Vagina (tissue), 2 donors: ENCODE data around the gene SLC36A1. TPM values are rescaled to one million over a fixed set of nuclear protein-coding genes. Genes with fewer than 3 reads are reported as not detected.
"Not testable (repeated sequence)": the region's sequence is repeated elsewhere in the genome, so short reads cannot be mapped to it uniquely, and the experiment has no call there.

Source experiments
- DNase-seq, 2 donors: peaks; one replicate each; pipeline ENCODE4 v3.0.0-alpha.2; 2017; ENCODE audit errors: extremely low spot score in 2 of 2
- H3K27ac ChIP-seq: fragments of 200-600 bp; sonication (generic); one replicate; pipeline ENCODE4 v1.5.1; 2019
- H3K27me3 ChIP-seq: fragments of 200-600 bp; sonication (generic); one replicate; pipeline ENCODE4 v1.5.1; 2019
- H3K36me3 ChIP-seq, 2 donors: fragments of 200-600 bp; sonication (generic); one replicate each; pipeline ENCODE4 v1.5.1; 2017 to 2019
- H3K4me1 ChIP-seq: fragments of 200-600 bp; sonication (generic); one replicate; pipeline ENCODE4 v1.5.1; 2019
- H3K4me3 ChIP-seq, 2 donors: fragments of 200-600 bp; sonication (generic); 1 replicate in 1 of 2; 2 replicates in 1 of 2; pipeline ENCODE4 v1.5.1; 2016 to 2019
- H3K9me3 ChIP-seq: fragments of 200-600 bp; sonication (generic); one replicate; pipeline ENCODE4 v1.5.1; 2019
- POLR2A ChIP-seq, 2 donors: fragments of 450-650 bp; IDR thresholded peaks; one replicate each; pipeline ENCODE4 v1.6.1; 2017; ENCODE audit warnings: antibody characterized with exemption in 2 of 2, mild to moderate bottlenecking in 2 of 2, moderate library complexity in 2 of 2
- POLR2AphosphoS5 ChIP-seq, 2 donors: sonication (generic); formaldehyde crosslinking; IDR thresholded peaks; one replicate each; pipeline ENCODE4 v1.9.0; 2017; ENCODE audit warnings: antibody characterized with exemption in 2 of 2, mild to moderate bottlenecking in 2 of 2, low read depth in 1 of 2; ENCODE audit not compliant: insufficient read depth in 1 of 2
- intact Hi-C: fragments of 100-400 bp; cut with DNase I; formaldehyde crosslinking; loops from one replicate; pipeline ENCODE4 v1.15.1; 2023
- total RNA-seq: library from RNA; depleted of rRNA; stranded (reverse); fragments of >200 nt; gene quantifications from one replicate; pipeline ENCODE4 v1.2.3, GENCODE V29; 2016
- TF ChIP-seq, protein P1 (sequence below), 3 experiments: fragments of 450-650 bp in 2 of 3; fragments of 200-600 bp in 1 of 3; sonication (generic) in 1 of 3; IDR thresholded peaks; one replicate each; pipeline ENCODE4 v1.5.1; 2017 to 2019; ENCODE audit warnings: antibody characterized with exemption in 3 of 3, mild to moderate bottlenecking in 2 of 3, moderate library complexity in 2 of 3

Gene SLC36A1
- total RNA-seq, 1 donor from 2014 or later = 10.8 TPM

DNA sequence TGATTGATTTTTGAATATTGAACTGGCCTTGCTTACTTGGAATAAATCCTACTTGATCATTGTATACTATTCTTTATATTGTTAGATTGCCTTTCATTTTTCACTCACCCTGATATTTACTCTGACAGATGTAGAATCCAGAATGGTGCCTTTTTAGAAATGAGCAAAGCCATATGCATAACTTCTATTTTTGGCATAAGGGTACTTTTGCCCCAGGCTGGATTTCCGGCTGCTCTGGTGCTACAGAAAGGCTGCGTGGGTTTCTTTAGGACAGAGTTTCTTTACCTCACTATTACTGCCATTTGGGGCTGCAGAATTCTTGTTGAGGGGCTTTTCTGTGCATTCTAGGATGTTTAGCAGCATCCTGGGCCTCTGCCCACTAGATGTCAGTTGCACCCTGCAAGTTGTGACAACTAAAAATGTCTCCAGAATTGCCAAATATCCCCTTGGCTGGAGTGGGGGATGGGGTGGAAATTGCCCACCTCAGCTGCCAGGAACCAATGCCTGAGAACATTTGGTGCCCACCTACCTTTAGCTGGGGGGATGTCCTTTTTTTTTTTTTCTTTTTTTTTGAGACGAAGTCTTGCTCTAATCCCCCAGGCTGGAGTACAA lies 50.1 kb downstream of the SLC36A1 start:
- TF ChIP-seq POLR2A (IDR thresholded peaks at IDR 0.05) (no peak), POLR2AphosphoS5 (IDR thresholded peaks at IDR 0.05; ENCODE audit: insufficient read depth in 1 of 2, low read depth in 1 of 2) (no peak)
- TF ChIP-seq, protein P1, sequence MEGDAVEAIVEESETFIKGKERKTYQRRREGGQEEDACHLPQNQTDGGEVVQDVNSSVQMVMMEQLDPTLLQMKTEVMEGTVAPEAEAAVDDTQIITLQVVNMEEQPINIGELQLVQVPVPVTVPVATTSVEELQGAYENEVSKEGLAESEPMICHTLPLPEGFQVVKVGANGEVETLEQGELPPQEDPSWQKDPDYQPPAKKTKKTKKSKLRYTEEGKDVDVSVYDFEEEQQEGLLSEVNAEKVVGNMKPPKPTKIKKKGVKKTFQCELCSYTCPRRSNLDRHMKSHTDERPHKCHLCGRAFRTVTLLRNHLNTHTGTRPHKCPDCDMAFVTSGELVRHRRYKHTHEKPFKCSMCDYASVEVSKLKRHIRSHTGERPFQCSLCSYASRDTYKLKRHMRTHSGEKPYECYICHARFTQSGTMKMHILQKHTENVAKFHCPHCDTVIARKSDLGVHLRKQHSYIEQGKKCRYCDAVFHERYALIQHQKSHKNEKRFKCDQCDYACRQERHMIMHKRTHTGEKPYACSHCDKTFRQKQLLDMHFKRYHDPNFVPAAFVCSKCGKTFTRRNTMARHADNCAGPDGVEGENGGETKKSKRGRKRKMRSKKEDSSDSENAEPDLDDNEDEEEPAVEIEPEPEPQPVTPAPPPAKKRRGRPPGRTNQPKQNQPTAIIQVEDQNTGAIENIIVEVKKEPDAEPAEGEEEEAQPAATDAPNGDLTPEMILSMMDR (IDR thresholded peaks at IDR 0.05) = no peak
- no peaks in the 10 kb centered on the region for H3K36me3 ChIP-seq
- no peaks in the 10 kb centered on the region for H3K9me3 ChIP-seq
- no peaks in the 10 kb centered on the region for H3K4me1 ChIP-seq
- DNase-seq = no peak
- no peaks in the 10 kb centered on the region for H3K27me3 ChIP-seq
- H3K27ac ChIP-seq = no peak overlapping the region
- no peak overlapping the region for H3K4me3 ChIP-seq
- intact Hi-C loops = no loop called here

DNA sequence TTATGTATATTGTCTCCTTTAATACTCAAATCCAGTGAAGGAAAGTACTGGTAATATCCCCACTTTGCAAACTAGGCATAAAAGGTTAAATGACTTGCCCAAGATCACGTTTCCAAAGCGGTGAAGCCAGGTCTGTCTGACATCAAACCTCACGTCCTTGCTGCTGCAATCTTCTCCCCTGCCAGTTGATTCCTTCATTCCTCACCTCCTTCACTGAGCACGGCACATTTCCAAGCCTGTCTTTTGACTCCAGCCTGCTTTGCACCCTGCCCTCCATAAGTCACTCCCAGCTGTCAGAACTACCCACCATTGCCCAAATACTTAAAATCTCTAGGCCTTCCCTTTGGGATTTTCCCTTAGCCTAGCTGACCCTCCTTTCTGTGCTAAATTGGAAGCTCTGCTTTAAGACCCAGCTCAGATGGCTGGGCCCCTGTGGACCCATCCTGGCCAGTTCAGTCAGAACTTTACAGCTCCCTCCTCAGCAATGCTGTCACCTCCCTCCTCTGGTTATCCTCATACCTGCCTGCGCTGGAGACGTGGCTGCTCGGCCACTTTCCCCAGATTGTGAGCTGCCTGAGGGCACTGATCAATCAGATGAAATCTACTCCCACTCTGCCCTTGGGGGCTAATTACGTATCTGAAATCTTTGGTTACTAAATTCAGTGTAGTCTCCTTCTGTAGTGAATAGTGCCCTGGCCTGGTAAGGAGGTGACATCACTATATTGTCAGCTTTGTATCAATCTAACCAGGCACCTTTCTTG lies 51.2 kb downstream of the SLC36A1 start:
- TF ChIP-seq POLR2AphosphoS5 (IDR thresholded peaks at IDR 0.05; ENCODE audit: insufficient read depth in 1 of 2, low read depth in 1 of 2) = no peak
- TF ChIP-seq, protein P1 (IDR thresholded peaks at IDR 0.05) = no peak
- DNase-seq = no peak
- Histone ChIP-seq H3K4me1 (no peaks in the 10 kb centered on the region), H3K27me3 (no peaks in the 10 kb centered on the region), H3K36me3 (no peaks in the 10 kb centered on the region), H3K4me3 (no peak overlapping the region), H3K9me3 (no peaks in the 10 kb centered on the region), H3K27ac (no peak overlapping the region)
- intact Hi-C loops = no loop called here

DNA sequence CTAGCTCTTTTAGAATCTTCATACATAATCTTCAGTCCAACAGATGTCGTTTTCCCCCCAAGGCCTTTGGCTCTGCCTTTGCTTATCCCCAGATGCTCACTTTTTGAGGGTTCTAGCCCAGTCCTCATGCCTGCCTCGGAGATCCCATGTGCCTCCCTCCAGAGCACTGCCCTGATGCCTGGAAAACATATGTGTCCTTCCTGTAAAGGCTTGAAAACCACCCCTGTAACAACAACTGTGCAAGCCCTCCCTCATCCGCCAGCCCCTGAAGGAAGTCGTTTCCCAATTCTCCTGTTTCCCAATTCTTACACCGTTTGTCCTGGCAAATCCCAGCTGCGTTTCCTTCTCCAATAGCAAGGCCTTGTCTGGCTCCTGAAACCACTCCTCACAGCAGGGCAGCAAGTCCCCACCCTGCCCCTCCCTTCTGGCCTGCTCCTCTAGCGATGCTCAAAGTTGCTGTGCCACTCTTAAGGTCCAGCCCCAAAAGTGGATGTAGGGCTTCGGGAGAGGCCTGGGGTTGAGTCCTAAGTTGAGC lies 52.2 kb downstream of the SLC36A1 start:
- DNase-seq = no peak
- Histone ChIP-seq H3K27ac (no peak overlapping the region), H3K36me3 (no peaks in the 10 kb centered on the region), H3K4me1 (no peaks in the 10 kb centered on the region), H3K9me3 (no peaks in the 10 kb centered on the region), H3K27me3 (no peaks in the 10 kb centered on the region), H3K4me3 (no peak overlapping the region)
- intact Hi-C loops = no loop called here
- no peak for TF ChIP-seq POLR2AphosphoS5 (IDR thresholded peaks at IDR 0.05; ENCODE audit: insufficient read depth in 1 of 2, low read depth in 1 of 2)
- no peak for TF ChIP-seq POLR2A (IDR thresholded peaks at IDR 0.05)
- TF ChIP-seq, protein P1 (IDR thresholded peaks at IDR 0.05) = no peak

DNA sequence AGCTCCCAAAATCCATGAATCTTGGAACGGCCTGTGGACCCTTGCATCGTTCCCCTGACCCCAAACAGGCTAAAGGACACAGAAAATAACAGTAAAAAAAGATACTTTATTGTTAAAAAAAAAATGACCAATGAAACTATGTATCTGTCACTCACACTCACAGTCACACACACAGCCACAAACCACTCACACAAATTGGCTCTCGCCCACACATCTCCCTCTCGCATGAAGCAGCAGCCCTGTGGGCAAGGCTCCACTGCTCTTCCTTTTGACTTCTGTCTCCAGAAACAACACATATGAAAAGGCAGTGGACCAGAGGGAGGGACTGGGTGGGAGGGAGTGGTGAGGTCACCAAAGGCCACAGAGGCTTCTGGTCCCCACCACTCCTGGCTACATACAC lies 56.6 kb downstream of the SLC36A1 start:
- intact Hi-C loops = no loop called here
- Histone ChIP-seq H3K36me3 (peaks cover 0 to 20% of the 10 kb centered on the region in 2 donors), H3K4me3 (no peak overlapping the region), H3K27ac (no peak overlapping the region), H3K27me3 (no peaks in the 10 kb centered on the region), H3K9me3 (no peaks in the 10 kb centered on the region), H3K4me1 (no peaks in the 10 kb centered on the region)
- TF ChIP-seq POLR2AphosphoS5 (IDR thresholded peaks at IDR 0.05; ENCODE audit: insufficient read depth in 1 of 2, low read depth in 1 of 2) (no peak), POLR2A (IDR thresholded peaks at IDR 0.05) (no peak)
- TF ChIP-seq, protein P1 (IDR thresholded peaks at IDR 0.05) = no peak
- DNase-seq = no peak

DNA sequence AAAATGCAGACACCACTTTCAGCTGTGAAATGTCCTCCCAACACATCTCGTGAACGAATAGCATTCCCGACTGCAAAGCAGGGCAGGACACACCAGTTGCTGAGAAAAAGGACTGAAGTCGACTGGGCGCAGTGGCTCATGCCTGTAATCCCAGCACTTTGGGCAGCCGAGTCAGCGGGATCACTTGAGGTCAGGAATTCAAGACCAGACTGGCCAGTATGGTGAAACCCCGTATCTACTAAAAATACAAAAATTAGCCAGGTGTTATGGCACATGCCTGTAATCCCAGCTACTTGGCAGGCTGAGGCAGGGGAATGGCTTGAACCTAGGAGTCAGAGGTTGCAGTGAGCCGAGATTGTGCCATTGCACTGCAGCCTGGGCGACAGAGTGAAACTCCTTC lies 60.9 kb downstream of the SLC36A1 start:
- H3K27ac ChIP-seq, H3K4me3 ChIP-seq, DNase-seq, H3K9me3 ChIP-seq, H3K4me1 ChIP-seq, intact Hi-C loops, H3K27me3 ChIP-seq: not testable (repeated sequence)
- H3K36me3 ChIP-seq = peaks cover 0 to 20% of the 10 kb centered on the region in 2 donors
